Stimulated activated naive CD4-positive, alpha-beta T cell treated with Interleukin-2 at 50 U/mL for 16 hours (primary cell): ENCODE data around the gene SMIM44.
"Not testable (repeated sequence)": the region's sequence is repeated elsewhere in the genome, so short reads cannot be mapped to it uniquely, and the experiment has no call there.

Source experiments
- DNase-seq: peaks from one replicate; lab custom pipeline; 2025; lab: John Stamatoyannopoulos, UW

The SMIM44 gene

GRCh38 chr19:3483226-3483628, at the start of gene SMIM44:
SMIM44 (minus strand) TSS chr19:3483441; CDS start chr19:3483403, 38 bp downstream.
- DNase-seq: no peak

- DNase-seq: no peak
Observed at GRCh38 chr19:3533033-3533432, 49.8 kb upstream of the SMIM44 start.

GRCh38 chr19:3532154-3532786, 49.0 kb upstream of the SMIM44 start:
- no peak for DNase-seq

- no peak for DNase-seq
Observed at GRCh38 chr19:3531716-3532115, 48.5 kb upstream of the SMIM44 start.

- no peak for DNase-seq
Observed at GRCh38 chr19:3530389-3530788, 47.1 kb upstream of the SMIM44 start.

- not testable (repeated sequence) for DNase-seq
Observed at GRCh38 chr19:3529299-3529698, 46.1 kb upstream of the SMIM44 start.

- DNase-seq: no peak
Observed at GRCh38 chr19:3528539-3529211, 45.4 kb upstream of the SMIM44 start.

GRCh38 chr19:3528080-3528479, 44.8 kb upstream of the SMIM44 start:
- DNase-seq: no peak

- DNase-seq: no peak
Observed at GRCh38 chr19:3527238-3527910, 44.1 kb upstream of the SMIM44 start.

- no peak for DNase-seq
Observed at GRCh38 chr19:3526507-3527237, 43.4 kb upstream of the SMIM44 start.

- DNase-seq: no peak
Observed at GRCh38 chr19:3524904-3525451, 41.7 kb upstream of the SMIM44 start.

- no peak for DNase-seq
Observed at GRCh38 chr19:3524078-3524842, 41.0 kb upstream of the SMIM44 start.

- DNase-seq: no peak
Observed at GRCh38 chr19:3523361-3524077, 40.3 kb upstream of the SMIM44 start.

- no peak for DNase-seq
Observed at GRCh38 chr19:3522421-3523360, 39.5 kb upstream of the SMIM44 start.

GRCh38 chr19:3521104-3521445, 37.8 kb upstream of the SMIM44 start:
- no peak for DNase-seq

GRCh38 chr19:3520166-3521103, 37.2 kb upstream of the SMIM44 start:
- no peak for DNase-seq

GRCh38 chr19:3519126-3519525, 35.9 kb upstream of the SMIM44 start:
- no peak for DNase-seq

- no peak for DNase-seq
Observed at GRCh38 chr19:3518659-3519058, 35.4 kb upstream of the SMIM44 start.

- DNase-seq: no peak
Observed at GRCh38 chr19:3518255-3518654, 35.0 kb upstream of the SMIM44 start.
